NB4 (cell line): Measurements from ENCODE around the gene MAP10.

Source experiments
- CTCF ChIP-seq: IDR thresholded peaks from one replicate; pipeline ENCODE4 v1.5.1; 2012; ENCODE audit warnings: low read depth, low read length
- MYC ChIP-seq: IDR thresholded peaks from 2 replicates; pipeline ENCODE4 v1.6.1; 2011; ENCODE audit warnings: low read depth, low read length
- POLR2A ChIP-seq: IDR thresholded peaks from 2 replicates; pipeline ENCODE4 v1.6.1; 2011; ENCODE audit warnings: mild to moderate bottlenecking; ENCODE audit not compliant: insufficient read length; ENCODE audit errors: extremely low read depth

DNA sequence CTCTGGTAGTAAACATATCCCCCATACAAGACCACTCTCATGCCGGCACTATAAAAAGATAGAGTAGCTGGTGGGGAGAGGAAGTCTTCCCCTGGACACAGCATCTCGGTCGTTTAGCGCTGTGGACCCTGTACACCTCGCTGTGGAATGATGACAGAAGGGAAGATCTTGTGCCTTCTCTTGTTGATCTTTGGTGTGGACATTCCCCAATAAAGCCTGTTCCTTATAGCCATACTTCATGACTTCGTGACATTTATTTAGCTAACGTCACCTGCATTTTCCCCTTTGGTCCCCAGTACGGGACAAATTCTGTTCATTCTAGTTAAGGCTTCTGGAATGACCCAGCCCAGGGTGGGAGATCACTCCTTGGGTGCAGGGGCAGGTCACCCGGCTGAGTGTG is 24.9 kb upstream of the MAP10 start:
- no peak for TF ChIP-seq CTCF
- no peak for TF ChIP-seq POLR2A
- no peak for TF ChIP-seq MYC
